ENCODE data around the gene THEM4.

DNA sequence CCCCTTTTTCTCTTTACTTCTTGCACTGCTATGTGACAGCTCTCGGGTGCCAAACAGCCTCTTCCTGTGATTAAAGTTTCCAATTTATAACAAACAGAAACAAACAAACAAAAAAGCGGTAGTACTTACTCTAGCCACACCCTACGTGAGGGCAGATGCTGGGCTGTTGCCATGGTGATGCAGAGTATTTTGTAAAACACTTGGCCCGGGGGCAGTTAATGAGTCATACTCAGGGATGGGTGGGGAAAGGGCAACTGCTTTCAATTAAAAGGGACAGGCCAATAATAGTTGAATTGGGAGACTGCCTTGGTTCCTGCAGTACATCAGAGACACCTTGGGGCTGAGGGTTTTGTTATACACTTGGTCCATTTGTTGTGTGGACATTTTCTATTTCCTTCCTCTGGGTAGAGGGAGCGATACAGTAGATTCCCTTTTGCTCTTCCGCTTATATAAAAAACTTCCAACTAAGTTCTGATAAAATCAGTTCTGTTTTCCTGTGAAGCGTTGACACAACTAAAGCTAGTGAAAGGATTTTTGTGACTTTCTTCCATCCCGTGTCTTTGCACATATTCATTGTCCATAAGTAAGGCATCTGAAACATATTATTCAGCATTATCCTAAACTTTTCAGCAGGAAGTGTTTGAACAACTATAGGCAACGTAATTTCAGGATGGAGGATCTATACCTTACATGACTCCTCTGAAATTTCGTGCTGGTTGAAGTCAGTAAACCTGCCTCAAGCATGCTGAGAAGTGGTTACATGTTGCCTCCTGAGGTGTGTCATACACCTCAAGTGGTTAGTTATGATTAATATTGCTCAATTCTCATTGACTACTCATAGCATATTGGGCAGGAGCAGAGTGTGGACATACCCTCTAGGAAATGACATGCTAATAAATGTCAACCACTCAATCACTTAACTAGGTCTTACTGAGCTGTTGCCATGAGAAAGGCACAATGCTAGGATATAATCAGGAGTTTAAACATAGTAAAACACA is 36.7 kb upstream of the THEM4 start:
- TF ChIP-seq REST (IDR thresholded peaks at IDR 0.05; ENCODE audit: unreplicated experiment) (no peak), CREB1 (CRISPR knock-in tag; IDR thresholded peaks at IDR 0.05; ENCODE audit: low read depth) (no peak), CTCF (conservative IDR thresholded peaks at IDR 0.05; ENCODE audit: low read depth in 2 of 2) (no peak), POLR2AphosphoS5 (IDR thresholded peaks at IDR 0.05; ENCODE audit: low read depth) (no peak), EZH2 (IDR thresholded peaks at IDR 0.05; ENCODE audit: low read depth, unreplicated experiment) (no peak), EZH2phosphoT487 (IDR thresholded peaks at IDR 0.05; ENCODE audit: unreplicated experiment) (no peak)
